ENCODE results near the gene CELF6.

The CELF6 gene

GRCh38 chr15:72271221-72271620, 48.7 kb downstream of the CELF6 start:
- no peak for DNase-seq (ENCODE audit: low read depth)

GRCh38 chr15:72269739-72270138, 50.2 kb downstream of the CELF6 start:
- TF ChIP-seq CTCF (IDR thresholded peaks at IDR 0.05; ENCODE audit: control insufficient read depth, insufficient read depth, low read depth, low read length, missing control alignments) = no peak
- no peak for DNase-seq (ENCODE audit: low read depth)
- no peak overlapping the region for H3K4me3 ChIP-seq (ENCODE audit: control insufficient read depth, low read depth, low read length)

More at GRCh38 chr15:72271221-72271620, 48.7 kb downstream of the CELF6 start:
- H3K4me3 ChIP-seq (ENCODE audit: control insufficient read depth, low read depth, low read length) = no peak overlapping the region; the same call in 1 of the 2 replicates
- TF ChIP-seq CTCF (IDR thresholded peaks at IDR 0.05; ENCODE audit: control insufficient read depth, insufficient read depth, low read depth, low read length, missing control alignments) = no peak

GRCh38 chr15:72265031-72265430, 54.9 kb downstream of the CELF6 start:
- H3K4me3 ChIP-seq (ENCODE audit: control insufficient read depth, low read depth, low read length) = no peak overlapping the region
- TF ChIP-seq CTCF (IDR thresholded peaks at IDR 0.05; ENCODE audit: control insufficient read depth, insufficient read depth, low read depth, low read length, missing control alignments) = no peak
- no peak for DNase-seq (ENCODE audit: low read depth)

- no peak for DNase-seq (ENCODE audit: low read depth)
- no peak for TF ChIP-seq CTCF (IDR thresholded peaks at IDR 0.05; ENCODE audit: control insufficient read depth, insufficient read depth, low read depth, low read length, missing control alignments)
- H3K4me3 ChIP-seq (ENCODE audit: control insufficient read depth, low read depth, low read length) = no peak overlapping the region
These were observed 67.2 kb downstream of the CELF6 start for GRCh38 chr15:72252663-72253299.

GRCh38 chr15:72249142-72249810, 70.7 kb downstream of the CELF6 start:
- DNase-seq (ENCODE audit: low read depth) = no peak
- TF ChIP-seq CTCF (IDR thresholded peaks at IDR 0.05; ENCODE audit: control insufficient read depth, insufficient read depth, low read depth, low read length, missing control alignments) = no peak
- no peak overlapping the region for H3K4me3 ChIP-seq (ENCODE audit: control insufficient read depth, low read depth, low read length)

GRCh38 chr15:72248514-72248913, 71.4 kb downstream of the CELF6 start:
- no peak for TF ChIP-seq CTCF (IDR thresholded peaks at IDR 0.05; ENCODE audit: control insufficient read depth, insufficient read depth, low read depth, low read length, missing control alignments)
- no peak overlapping the region for H3K4me3 ChIP-seq (ENCODE audit: control insufficient read depth, low read depth, low read length)
- no peak for DNase-seq (ENCODE audit: low read depth)

All from AG09309 (cell line).